ENCODE measurements around the gene CUX1.

DNA sequence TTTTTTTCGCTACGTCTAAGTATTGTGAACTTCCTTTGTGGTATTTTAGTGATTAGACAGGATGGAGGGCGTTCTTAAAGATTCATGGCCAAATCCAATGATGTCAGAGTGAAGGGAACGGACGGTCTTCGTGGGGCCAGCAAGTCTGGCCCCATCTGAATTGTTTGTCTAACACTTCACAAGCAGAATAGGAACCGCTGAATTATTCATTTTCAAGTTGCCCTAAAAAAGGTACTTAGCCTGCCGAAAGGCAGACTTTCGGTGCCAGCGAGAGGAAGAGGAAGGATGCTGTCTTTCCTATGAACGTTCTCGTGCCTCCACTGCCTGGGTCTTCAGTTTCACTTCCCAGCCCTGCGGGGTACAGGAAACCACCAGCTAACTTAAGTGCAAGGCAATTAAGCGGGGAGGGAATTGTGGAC is 323.5 kb downstream of the CUX1 start:
- peak; percentile 57; the same call in 1 of the 2 replicates for TF ChIP-seq MTA2 (IDR thresholded peaks at IDR 0.05; ENCODE audit: low read depth)
- TF ChIP-seq, protein P1, sequence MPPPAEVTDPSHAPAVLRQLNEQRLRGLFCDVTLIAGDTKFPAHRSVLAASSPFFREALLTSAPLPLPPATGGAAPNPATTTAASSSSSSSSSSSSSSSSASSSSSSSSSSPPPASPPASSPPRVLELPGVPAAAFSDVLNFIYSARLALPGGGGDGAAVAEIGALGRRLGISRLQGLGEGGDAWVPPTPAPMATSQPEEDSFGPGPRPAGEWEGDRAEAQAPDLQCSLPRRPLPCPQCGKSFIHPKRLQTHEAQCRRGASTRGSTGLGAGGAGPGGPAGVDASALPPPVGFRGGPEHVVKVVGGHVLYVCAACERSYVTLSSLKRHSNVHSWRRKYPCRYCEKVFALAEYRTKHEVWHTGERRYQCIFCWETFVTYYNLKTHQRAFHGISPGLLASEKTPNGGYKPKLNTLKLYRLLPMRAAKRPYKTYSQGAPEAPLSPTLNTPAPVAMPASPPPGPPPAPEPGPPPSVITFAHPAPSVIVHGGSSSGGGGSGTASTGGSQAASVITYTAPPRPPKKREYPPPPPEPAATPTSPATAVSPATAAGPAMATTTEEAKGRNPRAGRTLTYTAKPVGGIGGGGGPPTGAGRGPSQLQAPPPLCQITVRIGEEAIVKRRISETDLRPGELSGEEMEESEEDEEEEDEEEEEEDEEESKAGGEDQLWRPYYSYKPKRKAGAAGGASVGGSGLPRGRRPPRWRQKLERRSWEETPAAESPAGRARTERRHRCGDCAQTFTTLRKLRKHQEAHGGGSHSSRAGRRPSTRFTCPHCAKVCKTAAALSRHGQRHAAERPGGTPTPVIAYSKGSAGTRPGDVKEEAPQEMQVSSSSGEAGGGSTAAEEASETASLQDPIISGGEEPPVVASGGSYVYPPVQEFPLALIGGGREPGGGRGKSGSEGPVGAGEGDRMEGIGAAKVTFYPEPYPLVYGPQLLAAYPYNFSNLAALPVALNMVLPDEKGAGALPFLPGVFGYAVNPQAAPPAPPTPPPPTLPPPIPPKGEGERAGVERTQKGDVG (CRISPR knock-in tag; IDR thresholded peaks at IDR 0.05), result no peak
- TF ChIP-seq TAF1 (IDR thresholded peaks at IDR 0.05; ENCODE audit: borderline replicate concordance, low read depth, low read length), result no peak
- no peak for TF ChIP-seq EGR1 (IDR thresholded peaks at IDR 0.05; ENCODE audit: borderline replicate concordance in 1 of 2, low read depth in 2 of 2, low read length in 2 of 2)
- TF ChIP-seq, protein P2, sequence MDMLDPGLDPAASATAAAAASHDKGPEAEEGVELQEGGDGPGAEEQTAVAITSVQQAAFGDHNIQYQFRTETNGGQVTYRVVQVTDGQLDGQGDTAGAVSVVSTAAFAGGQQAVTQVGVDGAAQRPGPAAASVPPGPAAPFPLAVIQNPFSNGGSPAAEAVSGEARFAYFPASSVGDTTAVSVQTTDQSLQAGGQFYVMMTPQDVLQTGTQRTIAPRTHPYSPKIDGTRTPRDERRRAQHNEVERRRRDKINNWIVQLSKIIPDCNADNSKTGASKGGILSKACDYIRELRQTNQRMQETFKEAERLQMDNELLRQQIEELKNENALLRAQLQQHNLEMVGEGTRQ (IDR thresholded peaks at IDR 0.05; ENCODE audit: borderline replicate concordance, low read depth, low read length), result no peak
